BLaER1 treated with 17β-estradiol and CSF1 and Interleukin-3, amounts not matched to agents 10 nM and 100 nM (cell line): ENCODE results near the gene BMERB1.
"Not testable (repeated sequence)": the region's sequence is repeated elsewhere in the genome, so short reads cannot be mapped to it uniquely, and the experiment has no call there.

Experiments used
- H3K27ac ChIP-seq, 11 experiments: shearing (Covaris generic); formaldehyde crosslinking; 2 replicates each; pipeline ENCODE4 v1.8.1; 2022
- H3K27me3 ChIP-seq, 11 experiments: shearing (Covaris generic); formaldehyde crosslinking; 2 replicates each; pipeline ENCODE4 v1.8.1; 2022
- H3K36me3 ChIP-seq, 11 experiments: shearing (Covaris generic); formaldehyde crosslinking; 2 replicates each; pipeline ENCODE4 v1.8.1; 2022
- H3K4me1 ChIP-seq, 10 experiments: shearing (Covaris generic); formaldehyde crosslinking; 2 replicates each; pipeline ENCODE4 v1.8.1; 2022
- H3K4me2 ChIP-seq, 11 experiments: shearing (Covaris generic); formaldehyde crosslinking; 2 replicates each; pipeline ENCODE4 v1.8.1; 2022
- H3K4me3 ChIP-seq, 10 experiments: shearing (Covaris generic); formaldehyde crosslinking; 2 replicates each; pipeline ENCODE4 v1.8.1; 2022
- H3K9ac ChIP-seq, 11 experiments: shearing (Covaris generic); formaldehyde crosslinking; 2 replicates each; pipeline ENCODE4 v1.8.1; 2022
- H3K9me3 ChIP-seq, 11 experiments: shearing (Covaris generic); formaldehyde crosslinking; replicated peaks in 1 of 11; 2 replicates each; pipeline ENCODE4 v1.8.1; 2022
- H4K20me1 ChIP-seq, 11 experiments: shearing (Covaris generic); formaldehyde crosslinking; 2 replicates each; pipeline ENCODE4 v1.8.1; 2022
- Cebpa-rat ChIP-seq, 11 experiments: shearing (Covaris generic); IDR thresholded peaks; 2 replicates each; pipeline ENCODE4 v1.8.1; 2022

Gene BMERB1

GRCh38 chr16:15464401-15465186, 30.2 kb downstream of the BMERB1 start:
- H3K4me2 ChIP-seq: no peak overlapping the region
- H3K9me3 ChIP-seq: peaks cover 0 to 6% (median 4%) of the 10 kb centered on the region in 11 experiments; a peak in 3 of 22 replicates
- H3K36me3 ChIP-seq: no peaks in the 10 kb centered on the region
- H3K4me3 ChIP-seq: no peak overlapping the region
- no peak for TF ChIP-seq Cebpa-rat (IDR thresholded peaks at IDR 0.05)
- no peaks in the 10 kb centered on the region for H3K27me3 ChIP-seq
- H3K9ac ChIP-seq: no peak overlapping the region
- no peaks in the 10 kb centered on the region for H3K4me1 ChIP-seq
- no peaks in the 10 kb centered on the region for H4K20me1 ChIP-seq
- H3K27ac ChIP-seq: no peak overlapping the region

DNA sequence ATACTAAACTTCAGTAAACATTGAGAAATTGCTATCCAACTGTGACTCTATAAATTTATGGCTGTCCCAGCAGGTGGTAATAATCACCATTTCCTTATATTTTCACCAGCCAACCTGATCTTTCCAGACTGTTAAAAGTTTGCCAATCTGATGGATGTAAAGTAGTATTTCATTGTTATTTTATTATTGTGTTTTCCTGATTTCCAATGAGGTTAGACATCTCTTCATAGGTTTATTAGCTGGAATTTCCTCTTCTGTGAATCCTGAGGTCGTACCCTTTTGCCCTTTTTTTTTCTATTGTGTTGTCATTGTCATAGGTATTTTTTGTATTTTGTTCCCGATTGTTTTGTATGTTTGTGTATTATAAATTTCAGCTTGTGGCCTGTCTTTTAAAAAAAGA, 31.7 kb downstream of the BMERB1 start:
- no peaks in the 10 kb centered on the region for H3K27me3 ChIP-seq
- H3K4me2 ChIP-seq: no peak overlapping the region
- peaks cover 0 to 14% (median 4%) of the 10 kb centered on the region in 11 experiments; a peak in 4 of 22 replicates for H3K9me3 ChIP-seq
- H3K27ac ChIP-seq: no peak overlapping the region
- H3K36me3 ChIP-seq: no peaks in the 10 kb centered on the region
- no peaks in the 10 kb centered on the region for H3K4me1 ChIP-seq
- no peak overlapping the region for H3K4me3 ChIP-seq
- no peaks in the 10 kb centered on the region for H4K20me1 ChIP-seq
- no peak for TF ChIP-seq Cebpa-rat (IDR thresholded peaks at IDR 0.05)
- H3K9ac ChIP-seq: no peak overlapping the region

- Histone ChIP-seq H3K4me2 (no peak overlapping the region), H3K4me3 (no peak overlapping the region), H3K9me3 (peaks cover 0 to 14% (median 4%) of the 10 kb centered on the region in 11 experiments; a peak in 4 of 22 replicates), H4K20me1 (no peaks in the 10 kb centered on the region), H3K36me3 (no peaks in the 10 kb centered on the region), H3K4me1 (peaks cover 0 to 2% (median 0%) of the 10 kb centered on the region in 10 experiments; a peak in 4 of 20 replicates), H3K9ac (no peak overlapping the region), H3K27me3 (no peaks in the 10 kb centered on the region), H3K27ac (no peak overlapping the region)
- no peak for TF ChIP-seq Cebpa-rat (IDR thresholded peaks at IDR 0.05)
Measured at GRCh38 chr16:15466886-15467781, 32.7 kb downstream of the BMERB1 start.

- H3K4me2 ChIP-seq, H3K27me3 ChIP-seq, H3K27ac ChIP-seq, H3K4me3 ChIP-seq, H4K20me1 ChIP-seq, H3K9ac ChIP-seq: not testable (repeated sequence)
- peaks cover under 1 to 40% (median 13%) of the 10 kb centered on the region in 10 experiments; a peak in 18 of 20 replicates for H3K4me1 ChIP-seq
- H3K36me3 ChIP-seq: peaks cover 0 to 10% (median 0%) of the 10 kb centered on the region in 11 experiments; a peak in 2 of 22 replicates
- peaks cover 17 to 31% (median 19%) of the 10 kb centered on the region in 11 experiments; a peak in 21 of 22 replicates for H3K9me3 ChIP-seq
Measured at GRCh38 chr16:15476971-15477370, 42.6 kb downstream of the BMERB1 start.

DNA sequence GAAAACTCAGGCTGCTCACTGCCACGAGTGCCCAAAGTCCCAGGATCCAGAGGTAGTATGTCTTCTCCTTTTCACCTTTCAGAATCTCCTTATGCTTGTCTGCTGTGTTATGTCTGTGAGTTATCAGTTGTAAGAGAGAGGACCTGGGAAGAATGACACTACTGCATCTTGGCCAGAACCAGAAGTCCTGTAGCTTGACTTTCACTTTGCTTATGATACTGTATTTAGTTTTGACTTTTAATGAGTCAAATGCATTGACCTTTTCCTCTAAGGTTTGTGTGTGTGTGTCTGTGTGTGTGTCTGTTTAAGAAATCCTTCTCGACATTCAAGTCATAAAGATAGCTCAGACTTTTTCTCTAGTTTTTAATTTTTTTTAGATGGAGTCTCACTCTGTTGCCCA, 43.4 kb downstream of the BMERB1 start:
- no peaks in the 10 kb centered on the region for H3K27me3 ChIP-seq
- H3K36me3 ChIP-seq: peaks cover 0 to 10% (median 0%) of the 10 kb centered on the region in 11 experiments; a peak in 2 of 22 replicates
- H3K4me3 ChIP-seq: no peak overlapping the region
- no peak overlapping the region for H3K9ac ChIP-seq
- H3K9me3 ChIP-seq: peaks cover 17 to 31% (median 19%) of the 10 kb centered on the region in 11 experiments; a peak in 21 of 22 replicates
- no peak overlapping the region for H3K27ac ChIP-seq
- H3K4me1 ChIP-seq: peaks cover 5 to 40% (median 20%) of the 10 kb centered on the region in 10 experiments; a peak in 18 of 20 replicates
- no peaks in the 10 kb centered on the region for H4K20me1 ChIP-seq
- TF ChIP-seq Cebpa-rat (IDR thresholded peaks at IDR 0.05): no peak
- no peak overlapping the region for H3K4me2 ChIP-seq

- Histone ChIP-seq H3K27ac (peak overlapping the region in 3 of 11 experiments; percentile 15 to 45 (median 41); a peak in 2 of 22 replicates), H3K4me2 (peak overlapping the region in 9 of 11 experiments; percentile 19 to 82 (median 61); a peak in 16 of 22 replicates)
Measured at GRCh38 chr16:15482068-15482747, 47.8 kb downstream of the BMERB1 start.

DNA sequence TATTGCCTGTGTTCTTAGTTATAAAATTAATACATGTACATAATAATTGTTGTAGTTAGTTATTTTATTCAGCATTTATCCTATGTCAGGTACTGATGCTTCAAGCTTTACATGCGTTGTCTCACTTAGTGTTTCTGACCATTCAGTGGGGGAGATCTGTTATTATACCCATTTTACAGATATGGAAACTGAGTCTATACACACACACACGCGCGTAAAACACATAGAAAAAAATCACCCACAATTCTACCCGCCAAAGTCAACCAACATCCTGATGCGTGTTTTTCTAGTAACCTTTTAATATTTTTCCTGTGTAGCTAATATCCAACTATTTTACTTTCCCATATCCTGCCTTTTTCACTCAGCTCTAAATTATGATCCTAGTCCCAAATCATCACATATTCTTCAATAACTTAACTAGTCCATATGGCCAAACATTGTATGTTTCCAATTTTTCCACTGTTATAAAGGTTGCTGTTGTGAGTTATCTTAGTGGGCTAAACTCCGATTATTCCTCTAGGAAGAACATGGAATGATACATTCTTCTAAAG, 48.4 kb downstream of the BMERB1 start:
- H3K4me1 ChIP-seq: peaks cover 18 to 40% (median 33%) of the 10 kb centered on the region in 10 experiments
- H3K9ac ChIP-seq: no peak overlapping the region
- TF ChIP-seq Cebpa-rat (IDR thresholded peaks at IDR 0.05): no peak
- peak overlapping the region in 8 of 11 experiments; percentile 19 to 82 (median 62); a peak in 15 of 22 replicates for H3K4me2 ChIP-seq
- H3K27ac ChIP-seq: peak overlapping the region in 3 of 11 experiments; percentile 17 to 39 (median 27); a peak in 2 of 22 replicates
- no peaks in the 10 kb centered on the region for H3K27me3 ChIP-seq
- H3K36me3 ChIP-seq: no peaks in the 10 kb centered on the region
- H4K20me1 ChIP-seq: no peaks in the 10 kb centered on the region
- no peaks in the 10 kb centered on the region for H3K9me3 ChIP-seq
- H3K4me3 ChIP-seq: no peak overlapping the region

More at GRCh38 chr16:15482068-15482747, 47.8 kb downstream of the BMERB1 start:
- H3K27me3 ChIP-seq: no peaks in the 10 kb centered on the region
- TF ChIP-seq Cebpa-rat (IDR thresholded peaks at IDR 0.05): no peak
- peaks cover 0 to 5% (median 0%) of the 10 kb centered on the region in 11 experiments; a peak in 2 of 22 replicates for H3K9me3 ChIP-seq
- H3K9ac ChIP-seq: no peak overlapping the region
- H3K4me1 ChIP-seq: peaks cover 18 to 35% (median 33%) of the 10 kb centered on the region in 10 experiments
- H4K20me1 ChIP-seq: no peaks in the 10 kb centered on the region
- H3K4me3 ChIP-seq: no peak overlapping the region
- no peaks in the 10 kb centered on the region for H3K36me3 ChIP-seq

GRCh38 chr16:15483857-15484256, 49.5 kb downstream of the BMERB1 start:
- H4K20me1 ChIP-seq: no peaks in the 10 kb centered on the region
- H3K4me2 ChIP-seq: peak overlapping the region; percentile 16 to 82 (median 64)
- peaks cover 19 to 50% (median 36%) of the 10 kb centered on the region in 10 experiments for H3K4me1 ChIP-seq
- H3K9ac ChIP-seq: no peak overlapping the region
- no peaks in the 10 kb centered on the region for H3K9me3 ChIP-seq
- H3K27me3 ChIP-seq: no peaks in the 10 kb centered on the region
- H3K36me3 ChIP-seq: no peaks in the 10 kb centered on the region
- H3K27ac ChIP-seq: peak overlapping the region in 6 of 11 experiments; percentile 4 to 39 (median 20); a peak in 5 of 22 replicates
- no peak for TF ChIP-seq Cebpa-rat (IDR thresholded peaks at IDR 0.05)
- no peak overlapping the region for H3K4me3 ChIP-seq
